NCI-H2029 (cell line): ENCODE results near the gene ADGRB2.
"Not testable (repeated sequence)": the region's sequence is repeated elsewhere in the genome, so short reads cannot be mapped to it uniquely, and the experiment has no call there.

Source experiments
- DNase-seq: peaks from one replicate; lab custom pipeline; 2025; lab: John Stamatoyannopoulos, UW

ADGRB2 gene

DNA sequence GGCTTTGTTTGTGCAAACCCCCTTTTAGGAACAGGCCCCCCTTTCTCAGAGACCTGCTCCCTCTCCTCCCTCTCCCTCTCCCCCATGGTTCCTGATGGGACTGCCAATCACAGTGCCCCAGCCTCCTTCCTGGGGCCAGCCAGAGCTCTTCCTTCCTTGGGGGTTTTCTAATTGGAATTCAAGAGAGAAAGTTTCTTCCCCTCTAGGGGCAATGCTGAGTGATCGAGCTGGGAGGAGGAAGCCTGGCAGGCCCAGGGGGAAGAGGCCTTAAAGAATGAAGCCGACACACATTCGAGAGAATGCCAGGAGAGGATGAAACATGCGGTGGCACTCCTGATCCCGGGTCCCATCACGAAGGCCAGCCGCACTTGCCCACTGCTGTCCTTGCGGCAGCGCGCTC, 39.0 kb downstream of the ADGRB2 start:
- DNase-seq: no peak

DNA sequence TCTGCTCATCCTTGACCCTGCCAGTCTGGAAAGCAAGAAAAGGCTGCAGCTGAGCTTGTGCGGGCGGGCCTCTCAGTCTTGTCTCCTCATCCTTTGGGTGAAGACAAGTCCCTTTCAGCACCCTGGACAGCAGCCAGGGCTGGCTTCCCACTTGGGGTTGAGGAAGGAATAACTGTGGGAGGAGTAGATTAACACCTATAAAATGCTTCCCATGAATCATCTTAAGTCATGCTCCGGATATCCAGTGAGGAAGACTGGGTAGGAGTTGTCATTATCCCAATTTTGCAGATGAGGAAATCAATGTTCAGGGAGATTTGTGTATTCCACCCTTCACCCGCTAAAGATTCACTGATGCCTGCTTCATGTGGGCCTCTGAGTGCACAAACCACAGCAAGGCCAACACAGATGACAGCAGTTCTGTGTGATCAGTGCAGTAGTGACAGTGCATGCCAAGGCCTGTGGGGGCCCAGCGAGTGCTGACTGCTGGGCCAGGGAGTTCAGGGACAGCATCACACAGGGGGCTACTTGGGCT, 40.2 kb downstream of the ADGRB2 start:
- DNase-seq: no peak

DNA sequence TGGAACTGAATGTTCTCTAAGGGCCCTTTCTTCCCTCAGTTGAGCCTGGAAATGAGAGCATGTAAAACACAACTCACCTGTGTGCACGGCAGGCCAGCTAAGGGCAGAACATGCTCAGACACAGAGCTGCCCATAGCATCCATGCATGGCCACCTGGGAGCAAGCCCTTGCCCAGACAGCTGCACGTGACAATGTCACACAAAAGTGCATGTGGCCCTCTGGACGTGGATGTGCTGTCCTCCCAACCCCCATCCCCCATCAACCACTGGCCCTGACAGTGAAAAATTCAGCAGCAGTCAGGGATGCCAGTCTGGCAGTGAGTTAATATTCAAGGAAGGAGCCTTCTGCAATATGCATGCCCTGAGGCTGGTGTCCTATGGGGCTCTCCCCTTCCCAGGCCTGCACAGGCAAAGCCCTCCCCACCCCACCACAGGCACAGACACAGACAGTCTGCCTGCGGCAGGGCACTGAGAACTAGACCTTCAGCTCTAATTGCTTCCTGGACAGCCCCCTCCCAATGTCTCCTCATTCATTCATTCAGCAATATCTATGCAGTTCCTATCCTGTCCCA, 45.7 kb downstream of the ADGRB2 start:
- no peak for DNase-seq

DNA sequence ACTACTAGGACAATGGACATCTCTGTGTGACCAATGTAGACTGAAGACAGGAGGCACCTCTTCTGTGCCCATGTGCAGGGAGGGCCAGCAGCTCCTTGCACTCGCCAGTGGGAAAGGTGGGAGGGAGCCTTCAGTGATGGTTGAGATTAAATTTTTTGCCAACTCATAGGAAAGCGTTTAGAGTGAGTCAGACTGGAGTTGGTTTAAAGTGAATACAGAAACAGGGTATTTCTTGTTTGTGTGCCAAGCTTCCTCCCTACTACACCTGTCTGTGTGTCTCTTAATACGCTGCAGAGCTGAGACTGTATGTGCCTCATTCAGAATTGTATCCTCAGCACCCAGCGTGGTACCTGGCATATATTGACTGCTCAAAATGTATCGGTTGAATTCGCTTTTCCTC, 46.8 kb downstream of the ADGRB2 start:
- no peak for DNase-seq

DNA sequence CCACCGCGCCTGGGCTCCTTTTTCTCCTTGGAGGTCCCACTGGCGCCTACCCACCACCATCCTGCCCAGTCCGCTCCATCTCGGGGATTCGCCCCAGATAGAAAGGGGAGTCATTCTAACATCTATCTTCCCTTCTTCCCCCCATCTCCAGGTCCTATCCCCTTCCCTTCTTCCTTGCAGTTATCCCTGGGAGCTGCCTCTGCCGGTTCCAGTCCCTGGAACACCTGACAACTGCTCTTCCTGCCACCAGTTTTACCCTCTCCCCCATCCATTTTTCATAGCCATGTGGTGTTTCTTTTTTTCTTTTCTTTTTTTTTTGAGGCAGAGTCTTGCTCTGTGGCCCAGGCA, 48.3 kb downstream of the ADGRB2 start:
- no peak for DNase-seq

DNA sequence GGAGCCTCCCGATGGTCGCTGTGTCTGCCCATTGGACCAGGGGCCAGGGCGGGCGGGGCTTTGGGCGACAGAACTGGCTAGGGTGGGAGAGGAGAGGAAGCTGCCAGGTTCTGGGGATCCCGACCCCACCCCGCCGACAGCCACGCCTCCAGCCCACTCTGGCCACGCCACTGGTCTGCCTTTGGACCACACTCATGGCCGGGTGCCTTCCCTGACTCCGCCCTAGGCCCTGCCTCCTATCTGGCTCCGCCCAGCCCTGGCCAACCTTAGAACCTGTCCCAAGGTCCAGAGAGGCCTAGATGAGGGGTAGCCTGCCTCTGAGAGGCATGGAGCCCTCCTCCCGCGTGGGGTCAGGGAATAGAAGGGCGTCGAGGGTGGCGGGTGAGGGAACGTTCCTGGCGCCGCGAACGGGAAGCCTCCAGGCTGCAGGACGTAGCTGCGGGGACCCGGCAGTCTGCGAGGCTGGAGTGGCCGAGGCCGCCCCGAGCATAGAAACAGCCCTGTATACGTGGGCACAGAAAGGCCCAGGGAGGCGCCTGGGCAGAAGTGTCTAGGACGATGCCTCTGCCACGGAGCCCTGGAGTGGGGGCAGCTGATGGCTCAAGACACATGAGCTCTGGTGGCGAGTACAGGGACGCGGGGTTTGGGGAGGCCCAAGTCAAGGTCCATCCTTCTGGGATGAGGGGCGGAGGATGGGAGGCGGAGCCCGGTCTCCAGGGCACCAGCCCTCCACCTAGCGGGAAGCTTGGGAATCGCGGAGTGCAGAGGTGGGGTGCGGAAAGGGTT, 48.9 kb downstream of the ADGRB2 start:
- peak; percentile 47 for DNase-seq

DNA sequence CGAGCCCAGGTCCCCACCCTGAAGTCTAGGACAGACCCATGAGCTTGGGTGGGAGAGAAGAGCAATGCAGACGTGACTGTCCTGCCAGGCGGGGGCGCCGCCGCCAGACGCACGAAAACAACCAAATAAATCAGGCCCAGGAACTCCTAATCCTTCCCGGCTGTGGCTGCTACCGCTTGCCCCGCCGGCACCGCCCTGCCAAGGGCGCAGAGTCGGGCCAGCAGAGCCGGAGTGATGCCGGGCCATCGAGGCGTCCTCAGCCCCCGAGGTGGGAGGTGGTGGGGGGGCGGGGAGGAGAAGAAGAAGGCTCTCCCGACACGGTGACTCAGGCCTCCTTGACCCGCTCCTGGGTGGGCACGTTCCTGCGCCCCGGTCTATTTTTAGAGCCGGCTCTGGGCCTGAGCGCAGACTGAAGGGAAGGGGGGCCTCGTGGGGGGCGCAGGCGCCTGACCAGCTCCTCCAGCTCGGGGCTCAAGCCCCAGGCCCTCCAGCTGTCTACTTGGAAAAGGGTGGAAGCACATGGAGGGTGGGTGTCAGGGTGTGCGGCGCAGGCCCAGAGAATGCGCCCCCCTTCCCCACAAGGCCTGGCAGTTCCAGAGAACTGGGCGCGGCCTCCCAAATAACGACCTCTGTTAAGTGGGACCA, 49.6 kb downstream of the ADGRB2 start:
- no peak for DNase-seq

DNA sequence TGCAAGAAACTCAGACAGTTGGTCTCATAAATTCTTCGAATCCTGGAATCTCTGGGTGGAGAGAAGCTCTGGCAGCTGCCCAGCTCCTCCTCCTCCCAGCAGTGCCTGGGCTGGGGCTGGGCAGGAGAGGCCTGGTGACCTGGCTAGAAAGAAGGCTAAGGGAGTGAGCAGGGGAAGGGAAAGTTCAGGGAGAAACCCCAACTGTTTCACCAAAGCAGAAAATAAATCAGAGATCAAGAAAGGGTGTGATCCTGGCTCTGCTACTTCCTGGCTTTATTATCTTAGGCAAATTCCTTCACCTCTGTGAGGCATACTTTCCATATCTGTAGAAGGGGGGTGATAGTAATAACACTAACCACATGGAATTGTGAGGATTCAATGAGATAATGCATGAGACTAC, 51.5 kb downstream of the ADGRB2 start:
- no peak for DNase-seq

DNA sequence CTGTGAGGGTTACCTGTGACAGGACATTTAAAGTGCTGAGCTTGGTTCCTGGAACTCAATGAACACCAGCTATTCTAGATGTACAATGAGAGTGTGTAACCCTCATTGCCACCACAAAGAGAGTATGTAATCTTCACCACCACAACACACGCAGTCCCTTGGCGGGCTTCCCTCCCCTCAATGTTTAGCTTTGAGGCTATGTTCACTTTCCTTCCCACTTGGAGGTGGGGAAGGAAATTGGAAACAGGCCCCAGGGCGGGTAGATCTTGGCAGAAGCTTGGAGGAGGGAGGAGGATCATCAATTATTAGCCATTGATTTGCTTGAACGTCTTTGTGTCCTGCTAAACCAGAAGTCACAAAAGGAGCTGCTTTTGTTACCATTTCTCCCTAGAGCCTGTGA, 52.1 kb downstream of the ADGRB2 start:
- DNase-seq: no peak

DNA sequence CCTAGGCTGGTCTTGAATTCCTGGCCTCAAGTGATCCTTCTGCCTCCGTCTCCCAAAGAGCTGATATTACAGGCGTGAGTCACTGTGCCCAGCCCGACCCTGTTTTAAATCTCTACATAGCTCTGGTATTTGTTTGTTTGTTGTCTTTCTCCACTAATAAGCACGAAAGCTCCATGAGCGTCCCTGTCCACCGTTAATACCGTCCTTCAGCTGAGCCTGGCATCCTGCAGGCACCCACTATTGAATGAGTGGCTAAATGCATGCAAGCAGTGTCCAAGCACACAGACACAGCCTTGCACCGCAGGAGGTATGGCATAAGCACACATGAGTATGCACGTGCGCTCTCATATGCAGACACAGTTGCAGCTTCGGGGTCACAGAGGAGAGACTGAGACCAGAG, 55.8 kb downstream of the ADGRB2 start:
- no peak for DNase-seq

DNA sequence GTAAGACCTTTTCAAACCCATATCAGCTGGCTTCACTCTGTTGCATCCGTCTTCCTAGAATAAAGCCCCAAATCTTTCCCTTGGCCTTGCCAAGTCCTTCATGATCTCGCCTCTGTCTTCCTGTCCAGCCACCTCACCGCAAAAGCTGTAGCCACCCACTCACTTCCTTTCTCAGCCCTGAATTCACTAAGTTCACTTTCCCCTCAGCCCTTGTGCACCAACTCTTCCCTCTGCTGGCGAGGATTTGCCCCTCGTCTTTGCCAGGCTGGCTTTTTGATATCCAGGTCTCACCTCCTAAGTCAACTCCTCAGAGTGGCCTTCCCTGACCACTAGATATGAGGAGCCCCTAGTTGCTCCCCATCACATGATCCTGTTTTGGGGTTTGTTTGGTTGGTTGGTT, 56.4 kb downstream of the ADGRB2 start:
- DNase-seq: no peak

DNA sequence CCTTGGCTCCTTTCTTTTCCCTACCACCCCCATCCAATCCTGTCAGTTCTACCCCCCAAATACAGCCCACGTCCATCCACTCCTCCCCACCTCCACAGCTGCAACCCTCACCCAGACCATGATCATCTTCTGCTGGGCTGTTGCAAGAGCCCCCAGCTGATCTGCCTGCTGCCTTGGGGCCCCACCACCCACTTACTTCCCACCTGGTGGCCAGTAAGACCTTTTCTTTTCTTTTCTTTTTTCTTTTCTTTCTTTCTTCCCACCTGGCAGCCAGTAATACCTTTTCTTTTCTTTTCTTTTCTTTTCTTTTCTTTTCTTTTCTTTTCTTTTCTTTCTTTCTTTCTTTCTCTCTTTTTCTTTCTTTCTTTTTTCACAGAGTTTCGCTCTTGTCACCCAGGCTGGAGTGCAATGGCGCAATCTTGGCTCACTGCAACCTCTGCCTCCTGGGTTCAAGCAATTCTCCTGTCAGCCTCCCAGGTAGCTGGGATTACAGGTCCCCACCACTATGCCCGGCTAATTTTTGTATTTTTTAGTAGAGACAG, 57.0 kb downstream of the ADGRB2 start:
- DNase-seq: not testable (repeated sequence)

DNA sequence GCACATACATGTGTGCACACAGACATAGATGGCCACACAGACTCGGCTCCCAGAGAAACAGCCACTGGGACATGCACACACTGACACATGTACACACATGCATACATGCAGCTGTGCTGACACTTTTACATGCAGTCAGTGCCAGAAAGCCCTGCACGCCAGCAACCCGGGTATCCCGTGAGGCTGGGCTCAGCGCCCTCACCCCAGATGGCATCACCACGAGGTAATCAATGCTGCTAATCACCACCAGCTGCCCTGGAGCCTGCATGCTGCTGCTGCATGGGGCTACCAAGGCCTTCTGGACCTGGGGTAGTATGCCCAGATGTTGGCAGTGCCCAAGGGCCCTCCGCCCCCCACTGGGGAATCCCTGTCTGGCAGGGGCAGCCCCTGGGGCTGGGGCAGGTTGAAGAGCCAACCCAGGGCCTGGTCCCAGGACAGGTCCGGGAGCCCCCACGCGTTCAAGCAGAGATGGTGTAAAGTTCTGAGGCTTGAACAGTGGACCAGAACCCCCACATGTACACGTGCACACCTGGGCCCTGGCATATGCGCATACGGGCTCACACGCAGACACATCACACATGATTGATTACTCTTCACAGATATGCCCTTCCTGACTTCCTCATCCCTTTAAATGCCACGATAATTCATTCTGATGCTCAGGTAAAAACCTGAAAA, 57.6 kb downstream of the ADGRB2 start:
- DNase-seq: no peak

DNA sequence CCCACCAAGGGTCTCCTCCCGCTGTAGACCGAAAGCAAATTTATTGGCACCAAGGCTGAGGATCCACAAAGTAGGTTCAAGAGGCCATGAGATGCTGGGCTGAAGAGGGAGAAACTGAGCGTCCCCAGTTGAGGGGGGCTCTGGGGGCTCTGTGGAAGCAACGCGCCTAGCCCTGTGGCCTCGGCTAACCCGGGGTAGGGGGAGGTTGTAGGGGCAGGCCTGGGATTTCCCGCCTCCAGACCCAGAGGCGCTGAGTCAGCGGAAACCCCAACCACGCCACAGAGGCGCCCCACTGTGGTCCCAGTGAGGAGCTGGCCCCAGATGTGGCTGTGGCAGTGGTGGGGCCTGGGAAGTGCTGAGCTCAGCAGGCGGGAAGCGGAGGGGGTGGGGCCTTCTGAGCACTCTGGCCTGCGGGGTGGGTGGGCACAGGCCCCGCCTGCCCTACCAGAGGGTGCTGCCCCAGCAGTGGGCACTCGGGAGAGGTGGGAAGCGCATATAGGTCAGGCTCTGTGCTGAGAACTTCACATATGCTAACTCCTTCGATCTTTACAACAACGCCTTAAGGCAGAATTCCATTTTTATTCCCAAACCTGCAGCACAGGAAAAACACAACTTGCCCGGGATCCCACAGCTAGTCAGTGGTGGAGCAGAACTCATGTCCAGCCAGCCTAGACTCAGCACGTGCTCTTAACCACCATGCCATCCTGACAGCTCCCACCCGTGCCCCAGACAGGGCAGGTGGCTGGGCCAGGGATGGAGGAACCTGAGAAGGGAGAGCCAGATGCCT, 58.9 kb downstream of the ADGRB2 start:
- no peak for DNase-seq

DNA sequence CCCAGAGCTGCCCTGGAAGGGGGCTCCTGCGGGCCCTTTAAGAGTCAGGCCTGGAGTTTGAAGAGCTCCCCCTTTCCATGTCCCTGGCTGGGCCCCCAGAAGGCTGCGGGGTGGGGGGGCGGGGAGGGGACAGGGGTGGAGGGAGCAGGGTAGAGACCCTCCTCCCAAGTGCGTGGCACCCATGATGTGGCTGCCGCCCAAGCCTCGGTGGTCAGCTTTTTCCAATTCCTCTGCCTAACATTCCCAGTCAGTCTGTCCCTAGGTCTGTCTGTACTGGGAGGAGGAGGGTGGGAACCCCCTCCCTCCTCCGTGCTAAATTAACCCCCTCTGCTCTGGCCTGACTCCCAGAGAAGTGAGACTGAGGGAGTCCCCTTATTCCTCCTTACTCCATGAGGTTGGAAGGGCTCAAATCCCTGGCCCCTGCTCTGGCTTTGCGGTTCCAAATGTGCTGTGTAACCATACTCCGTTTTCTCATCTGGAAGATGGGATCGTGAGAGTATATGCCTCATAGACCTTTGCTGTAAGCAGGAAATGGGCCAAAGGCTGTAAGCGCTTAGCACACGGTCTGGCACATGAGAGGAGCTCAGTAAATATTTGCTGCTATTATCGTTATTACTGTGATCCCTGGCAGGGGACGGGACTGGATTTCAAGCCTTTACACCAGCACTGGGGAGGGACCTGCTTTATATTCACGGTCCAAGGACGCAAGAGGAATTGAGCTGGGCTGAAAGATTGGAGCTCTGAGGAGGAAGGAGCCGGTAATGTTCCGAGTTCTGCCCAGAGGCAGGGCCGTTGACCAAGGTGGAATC, 59.7 kb downstream of the ADGRB2 start:
- DNase-seq: peak; percentile 70

DNA sequence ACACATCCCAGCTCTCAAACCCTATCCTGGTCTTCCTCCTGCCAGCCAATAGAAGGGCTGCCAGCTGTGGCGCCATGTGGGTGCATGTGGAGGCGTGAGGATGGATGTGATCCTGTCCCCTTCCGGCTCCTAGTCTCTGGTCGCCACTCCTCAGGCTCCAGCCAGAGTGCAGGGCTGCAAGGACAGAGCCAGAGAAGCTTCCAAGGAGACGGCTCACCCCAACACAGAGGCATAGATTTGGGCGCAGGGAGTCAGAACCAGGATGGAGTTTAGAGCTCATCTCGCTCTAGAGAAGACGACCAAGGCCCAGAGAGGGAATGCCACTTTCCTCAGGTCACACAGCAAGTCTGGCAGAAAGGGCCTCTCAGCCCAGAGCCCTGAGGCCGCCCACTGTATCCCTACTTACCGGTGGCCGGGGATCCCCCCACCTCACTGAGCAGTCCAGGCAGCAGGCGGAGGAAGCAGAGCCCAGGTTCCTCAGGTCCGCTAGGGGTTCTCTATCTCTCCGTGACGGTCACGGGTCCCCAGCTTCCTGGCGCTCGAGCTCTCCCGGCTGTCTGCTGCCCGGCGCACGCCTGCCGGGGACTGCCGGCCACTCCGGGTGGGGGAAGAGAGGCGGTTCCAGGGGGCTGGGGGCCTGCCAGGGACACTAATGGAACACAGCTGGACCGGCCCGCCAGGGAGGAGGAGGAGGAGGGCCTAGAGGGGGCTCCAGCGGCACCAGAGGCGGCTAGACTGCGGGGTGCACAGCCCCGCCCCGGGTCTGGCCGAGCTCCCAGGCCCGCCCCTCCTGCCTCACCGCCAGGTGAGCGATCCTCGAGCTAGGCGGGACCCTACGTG, 60.5 kb downstream of the ADGRB2 start, which contains the start of gene COL16A1:
Gene COL16A1, minus strand, starts transcription at position 587 of the 840 bp plus-strand sequence. CDS start 1,824 bp downstream, outside the sequence.
- no peak for DNase-seq

DNA sequence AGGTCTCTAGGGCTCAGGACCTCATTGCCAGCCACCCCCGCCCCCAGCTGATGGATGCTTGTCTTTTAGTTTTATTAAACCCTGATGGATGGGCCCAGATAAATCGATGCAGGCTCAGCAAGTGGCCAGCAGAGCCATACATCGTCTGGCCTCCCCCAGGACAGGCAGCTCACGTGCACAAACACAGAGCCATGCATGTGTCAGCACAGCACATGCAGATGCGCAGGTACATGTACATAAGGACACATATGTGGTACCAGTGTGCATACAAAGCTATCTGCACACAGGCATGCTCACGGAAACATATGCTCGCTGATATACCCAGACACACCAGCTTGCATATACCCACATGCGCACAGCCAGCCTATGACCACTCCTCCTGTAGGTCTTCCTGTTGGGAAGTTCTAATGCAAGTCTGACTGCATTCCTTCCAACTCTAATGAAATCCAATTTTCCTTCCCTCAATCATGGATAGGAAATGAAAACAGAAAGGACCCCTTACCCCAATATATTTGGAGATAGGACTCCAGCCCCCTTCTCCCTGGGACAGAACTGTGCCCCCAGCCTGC, 61.2 kb downstream of the ADGRB2 start:
- no peak for DNase-seq

DNA sequence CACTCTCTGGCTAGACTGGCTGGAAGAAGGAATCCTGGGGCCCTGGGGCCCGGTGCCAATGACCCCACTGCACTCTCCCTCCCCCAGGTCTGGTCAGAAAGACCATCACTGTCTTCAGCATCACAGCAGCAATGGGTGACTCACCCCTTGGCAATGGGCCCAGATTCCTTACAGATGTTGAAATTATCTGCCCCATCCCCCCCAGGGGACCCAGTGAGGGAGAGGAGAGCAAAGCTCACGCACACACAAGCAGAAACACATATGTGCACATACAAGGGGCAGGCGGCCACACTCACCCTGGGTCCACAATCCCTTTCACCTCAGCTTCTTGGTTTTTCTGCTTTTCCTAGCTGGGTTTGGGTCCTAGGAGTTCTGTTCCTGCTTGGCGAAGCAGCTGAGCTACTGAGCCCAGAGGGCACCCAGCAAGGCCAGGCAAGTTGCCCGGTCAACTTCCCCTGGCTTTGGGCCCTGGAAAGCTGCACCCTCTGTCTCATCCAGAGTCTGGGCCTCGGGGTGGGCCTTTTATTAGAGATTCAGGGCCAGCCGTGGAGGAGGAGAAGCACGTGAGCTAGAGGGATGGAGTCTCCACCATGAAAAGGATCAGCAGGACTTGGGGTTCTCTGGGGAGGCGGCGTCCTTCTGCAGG, 62.9 kb downstream of the ADGRB2 start:
- peak; percentile 56 for DNase-seq
